GM12878 (cell line): ENCODE measurements around the gene PCLO. TPM values are rescaled to one million over a fixed set of nuclear protein-coding genes. Genes with fewer than 3 reads are reported as not detected.

Source experiments
- ATAC-seq: fragments of 200-7000 bp; cut with Tn5 transposase; 3 replicates; pipeline ENCODE4 v1.9.1; 2020; ENCODE audit warnings: mild to moderate bottlenecking, moderate library complexity
- BruUV-seq: library from RNA; stranded (reverse); fragments of 400-500 nt; replicated peaks from 2 replicates; lab custom pipeline; 2021; lab: Mats Ljungman, UMichigan
- CTCF ChIA-PET: fragments of 300-600 bp; sonication (Branson Sonifier 250); formaldehyde crosslinking; extraction: SDS; loops from one replicate; lab custom pipeline; 2021; ENCODE audit warnings: inconsistent platforms; lab: Yijun Ruan, JAX
- POLR2A ChIA-PET: fragments of 350-600 bp; formaldehyde crosslinking; extraction: SDS; loops from one replicate; lab custom pipeline; 2021; ENCODE audit warnings: inconsistent platforms; lab: Charles Lee
- RAD21 ChIA-PET: fragments of 300-600 bp; sonication (Branson Sonifier 250); formaldehyde crosslinking; loops from one replicate; lab custom pipeline; 2023; ENCODE audit warnings: antibody characterized with exemption; ENCODE audit not compliant: unreplicated experiment; lab: Charles Lee
- SMC1A ChIA-PET: fragments of 300-600 bp; sonication (Branson Sonifier 250); formaldehyde crosslinking; loops from one replicate; lab custom pipeline; 2023; ENCODE audit not compliant: unreplicated experiment, uncharacterized antibody; lab: Charles Lee
- DNase-seq: peaks from one replicate; pipeline ENCODE4 v3.0.0-alpha.2; 2011; ENCODE audit warnings: low read depth, low spot score
- FAIRE-seq: peaks from 3 replicates; lab custom pipeline; 2011; peaks lifted over from hg19 to GRCh38; lab: Jason Lieb, UNC
- H2AFZ ChIP-seq: 2 replicates; pipeline ENCODE4 v1.6.0; 2011; ENCODE audit warnings: low read depth, low read length, control low read depth; ENCODE audit not compliant: control insufficient read depth
- H3K27ac ChIP-seq: 2 replicates; pipeline ENCODE4 v1.5.1; 2011; ENCODE audit warnings: control low read depth; ENCODE audit not compliant: control insufficient read depth, insufficient read depth
- H3K27me3 ChIP-seq, 2 experiments: replicated peaks in 1 of 2; 2 replicates each; pipeline versions ENCODE4 v1.6.0 to v1.6.1; 2011; ENCODE audit warnings: low read length in 1 of 2; ENCODE audit not compliant: control insufficient read depth in 2 of 2, insufficient read depth in 2 of 2
- H3K36me3 ChIP-seq, 2 experiments: 2 replicates each; pipeline ENCODE4 v1.5.1; 2011; ENCODE audit warnings: low read length in 1 of 2; ENCODE audit not compliant: control insufficient read depth in 2 of 2, insufficient read depth in 2 of 2
- H3K4me1 ChIP-seq: 2 replicates; pipeline ENCODE4 v1.6.1; 2011; ENCODE audit warnings: mild to moderate bottlenecking, low read length, moderate library complexity, mixed read lengths; ENCODE audit not compliant: control insufficient read depth, insufficient read depth
- H3K4me2 ChIP-seq: 2 replicates; pipeline ENCODE4 v1.6.0; 2011; ENCODE audit warnings: control low read depth; ENCODE audit not compliant: control insufficient read depth, insufficient read depth
- H3K4me3 ChIP-seq: fragments of 200-600 bp; sonication (generic); 2 replicates; pipeline ENCODE4 v1.5.1; 2016
- H3K79me2 ChIP-seq: 2 replicates; pipeline ENCODE4 v1.6.0; 2011; ENCODE audit warnings: low read length; ENCODE audit not compliant: control insufficient read depth, insufficient read depth
- H3K9ac ChIP-seq: 2 replicates; pipeline ENCODE4 v1.8.0; 2011; ENCODE audit warnings: low read length, control low read depth, mixed read lengths; ENCODE audit not compliant: control insufficient read depth, insufficient read depth
- H3K9me3 ChIP-seq: replicated peaks from 3 replicates; pipeline ENCODE4 v1.5.1; 2011; ENCODE audit warnings: mild to moderate bottlenecking, low read length; ENCODE audit not compliant: control insufficient read depth, insufficient read depth
- H4K20me1 ChIP-seq: 2 replicates; pipeline ENCODE4 v1.6.0; 2011; ENCODE audit not compliant: control insufficient read depth, insufficient read depth
- DPF2 ChIP-seq: fragments of 450-650 bp; IDR thresholded peaks from 2 replicates; pipeline ENCODE4 v1.6.1; 2017; ENCODE audit warnings: mild to moderate bottlenecking
- EED ChIP-seq: sonication (generic); IDR thresholded peaks from 2 replicates; pipeline ENCODE4 v1.6.1; 2016; ENCODE audit warnings: antibody characterized with exemption, low read depth
- EGR1 ChIP-seq, 2 experiments: IDR thresholded peaks; 1 replicate in 1 of 2; 2 replicates in 1 of 2; pipeline ENCODE4 v1.6.1; 2011 to 2012; ENCODE audit warnings: low read depth in 2 of 2, low read length in 2 of 2, borderline replicate concordance in 1 of 2, mild to moderate bottlenecking in 1 of 2, moderate library complexity in 1 of 2
- ETV6 ChIP-seq, 2 experiments: fragments of 450-650 bp in 1 of 2; IDR thresholded peaks in 1 of 2; conservative IDR thresholded peaks in 1 of 2; 2 replicates each; pipeline ENCODE4 v1.6.1; 2014; ENCODE audit warnings: antibody characterized with exemption in 1 of 2, borderline replicate concordance in 1 of 2, low read depth in 1 of 2, mild to moderate bottlenecking in 1 of 2, moderate library complexity in 1 of 2
- IKZF2 ChIP-seq, 2 experiments: fragments of 450-650 bp; IDR thresholded peaks; 2 replicates each; pipeline ENCODE4 v1.6.1; 2017; ENCODE audit warnings: mild to moderate bottlenecking in 2 of 2, moderate library complexity in 2 of 2
- LARP7 ChIP-seq: fragments of 450-650 bp; IDR thresholded peaks from 2 replicates; pipeline ENCODE4 v1.6.1; 2017; ENCODE audit warnings: mild to moderate bottlenecking
- NFYA ChIP-seq: IDR thresholded peaks from 2 replicates; pipeline ENCODE4 v1.6.1; 2011; ENCODE audit warnings: low read depth, mild to moderate bottlenecking, low read length, improper control_type of control experiment, borderline replicate concordance
- NR2C2 ChIP-seq: IDR thresholded peaks from 2 replicates; pipeline ENCODE4 v1.6.1; 2011; ENCODE audit warnings: borderline replicate concordance, low read depth; ENCODE audit not compliant: control insufficient read depth, insufficient read length
- SIN3A ChIP-seq: IDR thresholded peaks from 2 replicates; pipeline ENCODE4 v1.6.1; 2012; ENCODE audit warnings: low read depth, low read length, improper control_type of control experiment
- TCF12 ChIP-seq: IDR thresholded peaks from 2 replicates; pipeline ENCODE4 v1.6.1; 2011; ENCODE audit warnings: low read depth, mild to moderate bottlenecking, low read length
- YY1 ChIP-seq: IDR thresholded peaks from 2 replicates; pipeline ENCODE4 v1.6.1; 2011; ENCODE audit warnings: low read depth, mild to moderate bottlenecking, low read length
- in situ Hi-C: fragments of 300-500 bp; cut with MboI; formaldehyde crosslinking; loops from 9 replicates; pipeline ENCODE4 v1.14.3; 2018; ENCODE audit warnings: mixed read lengths
- intact Hi-C: fragments of 100-400 bp; cut with micrococcal nuclease; formaldehyde crosslinking; loops from one replicate; pipeline ENCODE4 v1.14.2; 2022; ENCODE audit not compliant: unreplicated experiment
- polyA plus RNA-seq, 11 experiments: library from polyadenylated mRNA; depleted of rRNA in 4 of 11; unstranded in 6 of 11; stranded (reverse) in 5 of 11; fragments of >200 nt; fragmentation: Nextera tagmentation in 4 of 11; fragmentation: Illumina TruSeq in 1 of 11; extraction: Ambion mirVana in 4 of 11; extraction: Trizol in 1 of 11; gene quantifications; 1 replicate in 1 of 11; 2 replicates in 10 of 11; pipeline versions ENCODE4 v1.2.1 to v1.2.3, GENCODE V29; 2011 to 2016; ENCODE audit warnings: inconsistent platforms in 2 of 11, missing spikeins in 2 of 11, low read depth in 1 of 11
- total RNA-seq, 4 experiments: library from RNA; depleted of rRNA in 3 of 4; stranded (reverse); fragments of >200 nt in 3 of 4; fragmentation: Illumina TruSeq in 1 of 4; extraction: Trizol in 1 of 4; gene quantifications; 2 replicates each; pipeline versions ENCODE4 v1.2.1 to v1.2.3, GENCODE V29; 2013 to 2021
- TF ChIP-seq, protein P1 (sequence below): fragments of 450-650 bp; IDR thresholded peaks from 2 replicates; pipeline ENCODE4 v1.6.1; 2017; ENCODE audit warnings: mild to moderate bottlenecking, moderate library complexity
- TF ChIP-seq, protein P2 (sequence below): fragments of 450-650 bp; IDR thresholded peaks from 2 replicates; pipeline ENCODE4 v1.6.1; 2017; ENCODE audit warnings: antibody characterized with exemption, mild to moderate bottlenecking, moderate library complexity
- TF ChIP-seq, protein P3 (sequence below): IDR thresholded peaks from 2 replicates; pipeline ENCODE4 v1.6.1; 2011; ENCODE audit warnings: low read depth, mild to moderate bottlenecking, low read length, moderate library complexity, borderline replicate concordance; ENCODE audit errors: extremely low read depth

The PCLO gene
- total and polyA plus RNA-seq, 10 of the 15 experiments (the other 5 are each of a cell fraction or from before 2014, with no cell fraction given): 0.01 to 0.08 (median 0.03) TPM; not detected in 6

DNA sequence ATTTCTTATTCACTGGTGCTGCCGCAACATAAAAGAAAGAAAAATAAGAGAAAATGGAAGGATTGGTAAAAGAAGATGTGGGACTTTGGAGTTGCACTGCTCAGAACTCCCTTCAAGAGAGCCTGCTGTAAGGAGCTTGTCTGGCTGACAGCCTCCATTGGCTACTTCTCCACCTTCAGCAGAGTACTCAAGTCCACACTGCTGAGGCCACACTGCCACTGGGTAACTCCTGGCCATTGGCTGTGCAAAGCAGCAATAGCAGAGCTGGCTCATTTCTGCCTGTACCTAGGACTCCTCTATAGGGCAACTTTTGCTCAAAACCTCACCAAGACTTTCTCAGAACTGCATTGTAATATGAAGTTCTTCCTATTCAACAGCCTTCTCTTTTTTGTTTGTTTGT, 38.7 kb upstream of the PCLO start (continued):
- TF ChIP-seq NFYA (no peak), TCF12 (no peak)

DNA sequence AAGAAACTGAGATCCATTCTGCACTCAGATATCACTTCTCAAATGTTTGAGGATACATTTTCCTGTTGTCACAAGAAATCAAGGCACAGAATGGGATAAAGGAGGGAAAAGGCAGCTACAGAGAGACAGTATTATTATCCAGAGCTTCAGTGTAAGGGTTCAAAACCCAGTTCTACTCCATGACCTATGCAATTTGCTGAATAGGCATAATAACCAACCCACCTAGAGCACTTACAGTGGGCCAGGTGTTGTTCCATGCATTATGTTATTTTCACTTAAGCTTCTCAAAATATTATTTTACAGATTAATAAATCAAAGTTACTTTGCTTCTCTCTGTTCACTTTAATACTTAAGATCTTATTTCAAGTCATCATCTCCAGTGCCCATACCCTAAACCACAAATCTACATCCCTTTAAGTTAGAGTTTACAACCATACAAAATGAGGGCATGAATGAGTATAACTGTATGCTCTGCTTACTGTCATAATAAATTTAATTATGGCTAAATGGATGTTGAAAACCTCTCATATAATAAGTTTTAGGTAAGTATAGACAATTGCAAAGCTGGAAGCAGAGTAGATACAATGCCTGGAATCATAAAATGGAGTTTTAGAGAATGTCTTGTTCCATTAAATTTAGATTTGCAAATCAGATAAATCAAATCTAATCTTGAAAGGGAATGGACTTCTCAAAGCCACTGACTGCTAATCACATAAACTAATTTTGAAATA, 28.1 kb upstream of the PCLO start:
- H3K4me3 ChIP-seq: no peak overlapping the region
- H3K4me1 ChIP-seq: no peaks in the 10 kb centered on the region
- POLR2A ChIA-PET: no interaction called here
- no peak overlapping the region for H3K9ac ChIP-seq
- no peaks in the 10 kb centered on the region for H3K36me3 ChIP-seq
- no peak overlapping the region for H2AFZ ChIP-seq
- CTCF ChIA-PET: no interaction called here
- ATAC-seq (no peak), FAIRE-seq (no peak), DNase-seq (no peak)
- no peaks in the 10 kb centered on the region for H3K79me2 ChIP-seq
- in situ Hi-C loops: no loop called here
- no peak for TF ChIP-seq LARP7
- TF ChIP-seq EED: no peak
- TF ChIP-seq ETV6 (conservative IDR thresholded peaks at IDR 0.05 in 1 of 2, IDR thresholded peaks at IDR 0.05 in 1 of 2; ENCODE audit: borderline replicate concordance in 1 of 2, low read depth in 1 of 2): no peak
- no peak for TF ChIP-seq SIN3A
- no peak for TF ChIP-seq DPF2
- TF ChIP-seq, protein P1, sequence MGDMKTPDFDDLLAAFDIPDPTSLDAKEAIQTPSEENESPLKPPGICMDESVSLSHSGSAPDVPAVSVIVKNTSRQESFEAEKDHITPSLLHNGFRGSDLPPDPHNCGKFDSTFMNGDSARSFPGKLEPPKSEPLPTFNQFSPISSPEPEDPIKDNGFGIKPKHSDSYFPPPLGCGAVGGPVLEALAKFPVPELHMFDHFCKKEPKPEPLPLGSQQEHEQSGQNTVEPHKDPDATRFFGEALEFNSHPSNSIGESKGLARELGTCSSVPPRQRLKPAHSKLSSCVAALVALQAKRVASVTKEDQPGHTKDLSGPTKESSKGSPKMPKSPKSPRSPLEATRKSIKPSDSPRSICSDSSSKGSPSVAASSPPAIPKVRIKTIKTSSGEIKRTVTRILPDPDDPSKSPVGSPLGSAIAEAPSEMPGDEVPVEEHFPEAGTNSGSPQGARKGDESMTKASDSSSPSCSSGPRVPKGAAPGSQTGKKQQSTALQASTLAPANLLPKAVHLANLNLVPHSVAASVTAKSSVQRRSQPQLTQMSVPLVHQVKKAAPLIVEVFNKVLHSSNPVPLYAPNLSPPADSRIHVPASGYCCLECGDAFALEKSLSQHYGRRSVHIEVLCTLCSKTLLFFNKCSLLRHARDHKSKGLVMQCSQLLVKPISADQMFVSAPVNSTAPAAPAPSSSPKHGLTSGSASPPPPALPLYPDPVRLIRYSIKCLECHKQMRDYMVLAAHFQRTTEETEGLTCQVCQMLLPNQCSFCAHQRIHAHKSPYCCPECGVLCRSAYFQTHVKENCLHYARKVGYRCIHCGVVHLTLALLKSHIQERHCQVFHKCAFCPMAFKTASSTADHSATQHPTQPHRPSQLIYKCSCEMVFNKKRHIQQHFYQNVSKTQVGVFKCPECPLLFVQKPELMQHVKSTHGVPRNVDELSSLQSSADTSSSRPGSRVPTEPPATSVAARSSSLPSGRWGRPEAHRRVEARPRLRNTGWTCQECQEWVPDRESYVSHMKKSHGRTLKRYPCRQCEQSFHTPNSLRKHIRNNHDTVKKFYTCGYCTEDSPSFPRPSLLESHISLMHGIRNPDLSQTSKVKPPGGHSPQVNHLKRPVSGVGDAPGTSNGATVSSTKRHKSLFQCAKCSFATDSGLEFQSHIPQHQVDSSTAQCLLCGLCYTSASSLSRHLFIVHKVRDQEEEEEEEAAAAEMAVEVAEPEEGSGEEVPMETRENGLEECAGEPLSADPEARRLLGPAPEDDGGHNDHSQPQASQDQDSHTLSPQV: no peak
- no peak for TF ChIP-seq YY1
- TF ChIP-seq, protein P2, sequence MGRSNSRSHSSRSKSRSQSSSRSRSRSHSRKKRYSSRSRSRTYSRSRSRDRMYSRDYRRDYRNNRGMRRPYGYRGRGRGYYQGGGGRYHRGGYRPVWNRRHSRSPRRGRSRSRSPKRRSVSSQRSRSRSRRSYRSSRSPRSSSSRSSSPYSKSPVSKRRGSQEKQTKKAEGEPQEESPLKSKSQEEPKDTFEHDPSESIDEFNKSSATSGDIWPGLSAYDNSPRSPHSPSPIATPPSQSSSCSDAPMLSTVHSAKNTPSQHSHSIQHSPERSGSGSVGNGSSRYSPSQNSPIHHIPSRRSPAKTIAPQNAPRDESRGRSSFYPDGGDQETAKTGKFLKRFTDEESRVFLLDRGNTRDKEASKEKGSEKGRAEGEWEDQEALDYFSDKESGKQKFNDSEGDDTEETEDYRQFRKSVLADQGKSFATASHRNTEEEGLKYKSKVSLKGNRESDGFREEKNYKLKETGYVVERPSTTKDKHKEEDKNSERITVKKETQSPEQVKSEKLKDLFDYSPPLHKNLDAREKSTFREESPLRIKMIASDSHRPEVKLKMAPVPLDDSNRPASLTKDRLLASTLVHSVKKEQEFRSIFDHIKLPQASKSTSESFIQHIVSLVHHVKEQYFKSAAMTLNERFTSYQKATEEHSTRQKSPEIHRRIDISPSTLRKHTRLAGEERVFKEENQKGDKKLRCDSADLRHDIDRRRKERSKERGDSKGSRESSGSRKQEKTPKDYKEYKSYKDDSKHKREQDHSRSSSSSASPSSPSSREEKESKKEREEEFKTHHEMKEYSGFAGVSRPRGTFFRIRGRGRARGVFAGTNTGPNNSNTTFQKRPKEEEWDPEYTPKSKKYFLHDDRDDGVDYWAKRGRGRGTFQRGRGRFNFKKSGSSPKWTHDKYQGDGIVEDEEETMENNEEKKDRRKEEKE: no peak
- no peak for TF ChIP-seq NR2C2
- TF ChIP-seq EGR1 (IDR thresholded peaks at IDR 0.05; ENCODE audit: borderline replicate concordance in 1 of 2, low read depth in 2 of 2, low read length in 2 of 2): no peak
- TF ChIP-seq, protein P3, sequence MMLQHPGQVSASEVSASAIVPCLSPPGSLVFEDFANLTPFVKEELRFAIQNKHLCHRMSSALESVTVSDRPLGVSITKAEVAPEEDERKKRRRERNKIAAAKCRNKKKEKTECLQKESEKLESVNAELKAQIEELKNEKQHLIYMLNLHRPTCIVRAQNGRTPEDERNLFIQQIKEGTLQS: no peak
- TF ChIP-seq IKZF2 (IDR thresholded peaks at IDR 0.05): no peak
- no peaks in the 10 kb centered on the region for H3K27me3 ChIP-seq
- SMC1A ChIA-PET: no interaction called here
- no peaks in the 10 kb centered on the region for H3K9me3 ChIP-seq
- BruUV-seq: no TSS peak
- intact Hi-C loops: no loop called here
- no peak overlapping the region for H3K4me2 ChIP-seq
- H3K27ac ChIP-seq: no peak overlapping the region
- RAD21 ChIA-PET: no interaction called here
- no peaks in the 10 kb centered on the region for H4K20me1 ChIP-seq
